OCI-LY7 (cell line): ENCODE measurements around the gene NPR1. TPM values are rescaled to one million over a fixed set of nuclear protein-coding genes. Genes with fewer than 3 reads are reported as not detected.
A peak's percentile ranks its signal among the peaks of the same experiment; 100 is the strongest.

Experiments used
- BruUV-seq: library from RNA; stranded (reverse); fragments of 400-500 nt; replicated peaks from 2 replicates; lab custom pipeline; 2021; lab: Mats Ljungman, UMichigan
- CTCF ChIA-PET: fragments of 300-600 bp; sonication (Branson Sonifier 250); formaldehyde crosslinking; loops from one replicate; lab custom pipeline; 2022; ENCODE audit warnings: antibody characterized with exemption; ENCODE audit not compliant: unreplicated experiment; lab: Charles Lee
- POLR2A ChIA-PET: fragments of 300-600 bp; sonication (Branson Sonifier 250); formaldehyde crosslinking; loops from one replicate; lab custom pipeline; 2022; ENCODE audit warnings: antibody characterized with exemption; lab: Charles Lee
- DNase-seq: peaks from one replicate; pipeline ENCODE4 v3.0.0-alpha.2; 2015; ENCODE audit warnings: low spot score
- H2AFZ ChIP-seq: fragments of 200-600 bp; sonication (generic), shearing (Covaris generic); 2 replicates; pipeline ENCODE4 v1.6.1; 2014; ENCODE audit warnings: mild to moderate bottlenecking, antibody characterized with exemption, low read length, moderate library complexity
- H3K27ac ChIP-seq: fragments of 200-600 bp; sonication (generic); 2 replicates; pipeline ENCODE4 v1.5.1; 2014; ENCODE audit warnings: mixed run types, low read depth, mild to moderate bottlenecking, moderate library complexity, low read length, inconsistent platforms; ENCODE audit not compliant: poor library complexity, severe bottlenecking
- H3K36me3 ChIP-seq: fragments of 200-600 bp; sonication (generic); 2 replicates; pipeline ENCODE4 v1.6.1; 2014; ENCODE audit warnings: mild to moderate bottlenecking, antibody characterized with exemption, low read length, moderate library complexity, mixed read lengths; ENCODE audit not compliant: insufficient read depth
- H3K4me1 ChIP-seq: fragments of 200-600 bp; sonication (generic); 2 replicates; pipeline ENCODE4 v1.5.1; 2014; ENCODE audit warnings: mild to moderate bottlenecking, low read length; ENCODE audit not compliant: insufficient read depth, poor library complexity, severe bottlenecking
- H3K4me2 ChIP-seq: fragments of 200-600 bp; sonication (generic); 2 replicates; pipeline ENCODE4 v1.6.1; 2014; ENCODE audit warnings: mild to moderate bottlenecking, low read length
- H3K4me3 ChIP-seq: fragments of 200-600 bp; sonication (generic); 2 replicates; pipeline ENCODE4 v1.5.1; 2014; ENCODE audit warnings: mild to moderate bottlenecking, low read depth, low read length; ENCODE audit not compliant: poor library complexity, severe bottlenecking
- H3K79me2 ChIP-seq: fragments of 200-600 bp; sonication (generic); 2 replicates; pipeline ENCODE4 v1.6.1; 2016; ENCODE audit warnings: low read depth, mild to moderate bottlenecking, low read length, moderate library complexity, mixed read lengths; ENCODE audit not compliant: insufficient read depth
- H3K9me2 ChIP-seq: fragments of 200-600 bp; sonication (generic); 2 replicates; pipeline ENCODE4 v1.6.1; 2016; ENCODE audit warnings: mild to moderate bottlenecking, low read length, mixed read lengths; ENCODE audit not compliant: insufficient read depth
- H3K9me3 ChIP-seq: fragments of 200-600 bp; sonication (generic); 2 replicates; pipeline ENCODE4 v1.6.1; 2014; ENCODE audit warnings: mild to moderate bottlenecking, mixed run types, low read length, mixed read lengths
- H4K20me1 ChIP-seq: fragments of 200-600 bp; sonication (generic); 2 replicates; pipeline ENCODE4 v1.6.1; 2014; ENCODE audit warnings: mild to moderate bottlenecking, antibody characterized with exemption, low read length, moderate library complexity, mixed read lengths; ENCODE audit not compliant: insufficient read depth
- CTCF ChIP-seq: fragments of 200-600 bp; sonication (generic); conservative IDR thresholded peaks from 2 replicates; pipeline ENCODE4 v1.5.1; 2014; ENCODE audit warnings: mild to moderate bottlenecking, antibody characterized with exemption, low read length, moderate library complexity, mixed read lengths
- EZH2phosphoT487 ChIP-seq: fragments of 200-600 bp; sonication (generic); IDR thresholded peaks from 2 replicates; pipeline ENCODE4 v1.6.1; 2018; ENCODE audit warnings: low read depth, borderline replicate concordance, mild to moderate bottlenecking, mixed run types, antibody characterized with exemption, low read length, moderate library complexity, mixed read lengths
- intact Hi-C: fragments of 100-400 bp; cut with micrococcal nuclease; formaldehyde crosslinking; loops from one replicate; pipeline ENCODE4 v1.10.0; 2022; ENCODE audit not compliant: unreplicated experiment
- total RNA-seq, 2 experiments: library from RNA; depleted of rRNA in 1 of 2; stranded (reverse); fragments of >200 nt in 1 of 2; shearing (Covaris generic) in 1 of 2; gene quantifications; 2 replicates each; pipeline ENCODE4 v1.2.3, GENCODE V29; 2014 to 2022

NPR1 gene
- total RNA-seq, 2 experiments from 2014 or later, result not detected

DNA sequence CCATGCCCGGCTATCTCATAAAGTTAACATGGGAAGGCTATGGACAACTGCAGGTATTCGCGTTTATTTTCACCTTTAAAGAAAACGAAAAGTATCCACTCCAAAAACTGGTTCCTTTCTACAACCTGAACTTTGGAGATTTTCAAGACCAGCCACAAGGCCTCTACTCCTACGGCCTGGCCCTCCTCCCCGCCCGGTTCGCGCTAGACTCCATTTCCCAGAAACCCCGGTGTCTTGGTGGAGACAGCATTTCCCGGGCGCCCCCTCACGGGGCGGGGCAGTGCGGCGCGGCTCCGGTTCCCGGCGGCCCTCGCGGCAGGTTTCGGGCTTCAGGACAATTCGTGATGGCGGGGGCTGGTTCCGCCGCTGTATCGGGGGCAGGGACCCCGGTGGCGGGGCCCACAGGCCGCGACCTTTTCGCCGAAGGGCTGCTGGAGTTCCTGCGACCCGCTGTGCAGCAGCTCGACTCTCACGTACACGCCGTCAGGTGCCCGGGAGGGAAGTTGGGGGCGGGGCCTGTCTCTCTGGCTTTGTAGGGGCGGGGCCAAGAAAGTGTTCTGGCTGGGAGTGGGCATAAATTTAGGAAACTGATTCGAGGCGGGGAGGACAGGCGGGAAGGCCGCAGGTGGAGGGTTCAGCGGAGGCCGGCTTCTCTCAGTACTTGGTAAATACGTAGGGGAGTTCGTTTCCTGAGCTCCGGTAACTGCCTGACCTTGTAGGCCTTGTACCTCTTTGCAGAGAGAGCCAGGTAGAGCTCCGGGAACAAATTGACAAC lies 19.9 kb upstream of the NPR1 start, which contains the start of gene SNAPIN:
Gene SNAPIN (plus strand): TSS at position 304 of the 775 bp plus-strand sequence. CDS start 41 bp downstream, at position 345.
- TF ChIP-seq CTCF (0 out of 2 replicates have a peak, but pooled peaks have one; percentile 24), EZH2phosphoT487 (no peak)
- DNase-seq, result peak; percentile 91
- peaks cover 37% of the 10 kb centered on the region for H3K36me3 ChIP-seq
- CTCF ChIA-PET, result interaction anchor here (0.5 to 0.6 kb wide), 2 partner anchors 24 to 60 kb away, joined by 3 read pairs; partner anchors contain the start of gene CHTOP
- peak within 1 kb of the TSS; percentile 94 for H3K4me2 ChIP-seq
- H3K4me1 ChIP-seq, result peaks cover 18% of the 10 kb centered on the region
- intact Hi-C loops, result loop anchor here (2.0 to 5.0 kb wide), 3 partner anchors 24 to 86 kb away; partner anchors contain the start of gene CHTOP
- peaks cover 6% of the 10 kb centered on the region; the same call in 1 of the 2 replicates for H4K20me1 ChIP-seq
- no TSS peak for BruUV-seq
- H3K4me3 ChIP-seq, result peak within 1 kb of the TSS; percentile 96
- no peaks in the 10 kb centered on the region for H3K9me2 ChIP-seq
- peak within 1 kb of the TSS; percentile 68 for H3K27ac ChIP-seq
- H3K9me3 ChIP-seq, result no peaks in the 10 kb centered on the region
- H3K79me2 ChIP-seq, result peaks cover 12% of the 10 kb centered on the region
- POLR2A ChIA-PET, result interaction anchor here (0.7 to 1.3 kb wide), 6 partner anchors 8 to 25 kb away, joined by 3 to 5 read pairs (median 4); partner anchors contain the start of gene CHTOP
- peak within 1 kb of the TSS; percentile 77 for H2AFZ ChIP-seq

DNA sequence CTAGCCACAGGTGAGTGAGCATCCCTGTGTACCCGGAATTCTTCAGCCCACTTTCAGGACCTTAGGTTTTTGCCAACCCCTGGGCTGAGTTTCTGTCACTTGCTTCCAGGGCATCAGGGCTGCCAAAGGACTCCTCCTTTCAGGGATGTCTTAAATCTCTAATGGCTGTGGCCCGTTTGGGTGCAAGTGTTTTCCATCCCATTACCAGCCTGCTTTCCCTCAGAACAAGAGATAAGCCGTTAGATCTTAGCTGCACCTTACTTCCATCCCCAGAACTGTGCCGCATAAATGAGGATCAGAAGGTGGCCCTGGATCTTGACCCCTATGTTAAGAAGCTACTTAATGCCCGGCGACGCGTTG lies 19.3 kb upstream of the NPR1 start:
- H4K20me1 ChIP-seq, result peaks cover 6% of the 10 kb centered on the region; the same call in 1 of the 2 replicates
- H3K4me3 ChIP-seq, result peak overlapping the region; percentile 96
- peaks cover 12% of the 10 kb centered on the region for H3K79me2 ChIP-seq
- peaks cover 18% of the 10 kb centered on the region for H3K4me1 ChIP-seq
- ChIA-PET POLR2A (interaction anchor here (0.7 to 1.3 kb wide), 6 partner anchors 10 to 26 kb away, joined by 3 to 5 read pairs (median 4); partner anchors contain the start of gene CHTOP), CTCF (interaction anchor here (0.5 to 0.6 kb wide), 2 partner anchors 25 to 61 kb away, joined by 3 read pairs; partner anchors contain the start of gene CHTOP)
- no peaks in the 10 kb centered on the region for H3K9me2 ChIP-seq
- H3K4me2 ChIP-seq, result peak overlapping the region; percentile 94
- H3K36me3 ChIP-seq, result peaks cover 43% of the 10 kb centered on the region
- TF ChIP-seq CTCF (no peak), EZH2phosphoT487 (no peak)
- H3K27ac ChIP-seq, result peak overlapping the region; percentile 68
- DNase-seq, result no peak
- peak overlapping the region; percentile 77; the same call in 1 of the 2 replicates for H2AFZ ChIP-seq
- no peaks in the 10 kb centered on the region for H3K9me3 ChIP-seq
- BruUV-seq, result TSS peak; percentile 75
- intact Hi-C loops, result loop anchor here (2.0 to 5.0 kb wide), 3 partner anchors 24 to 87 kb away; partner anchors contain the start of gene CHTOP
